Measurements from ENCODE around the gene FAXDC2. TPM values are rescaled to one million over a fixed set of nuclear protein-coding genes. Genes with fewer than 3 reads are reported as not detected.

The FAXDC2 gene
- total and polyA plus RNA-seq, 2 of the 8 experiments (the other 6 are each of a cell fraction or from before 2014, with no cell fraction given) = 3.7 to 5.9 TPM

DNA sequence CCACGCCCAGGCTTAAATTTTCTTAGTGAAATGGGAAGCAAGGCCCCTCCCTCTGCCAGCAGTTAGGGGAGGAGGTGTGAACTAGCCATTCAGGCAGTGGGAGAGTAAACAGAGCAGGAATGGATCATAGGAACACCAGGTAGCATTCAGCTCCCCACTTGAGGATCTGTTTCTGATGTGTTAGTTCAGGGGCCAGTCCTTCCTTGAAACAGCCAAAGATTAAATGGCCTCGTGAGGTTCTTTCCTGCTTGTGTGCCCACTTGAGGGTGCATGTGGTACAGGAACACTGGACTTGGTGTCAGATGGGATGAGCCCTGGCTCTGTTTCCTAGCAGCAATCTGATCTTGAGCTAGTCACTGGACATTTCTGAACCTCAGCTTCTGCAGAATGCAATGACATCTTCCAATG lies 21.2 kb downstream of the FAXDC2 start:
- Histone ChIP-seq H2BK120ac (replicated peaks; ENCODE audit: low read depth, low read length) (no peak overlapping the region), H2BK15ac (ENCODE audit: low read length) (no peak overlapping the region), H2BK12ac (ENCODE audit: low read depth, low read length) (no peak overlapping the region), H2BK20ac (ENCODE audit: low read length) (no peak overlapping the region), H3K4me2 (ENCODE audit: insufficient read depth in 1 of 2, low read depth in 2 of 2, low read length in 2 of 2) (no peak overlapping the region), H2BK5ac (ENCODE audit: low read depth, low read length) (no peak overlapping the region), H3K4me3 (ENCODE audit: extremely low read depth in 1 of 4, insufficient read depth in 2 of 4, low read depth in 3 of 4, low read length in 4 of 4) (no peak overlapping the region), H3K79me1 (ENCODE audit: low read depth, low read length) (no peaks in the 10 kb centered on the region), H4K20me1 (replicated peaks in 1 of 2; ENCODE audit: control insufficient read depth in 1 of 2, insufficient read depth in 2 of 2, low read length in 2 of 2) (peaks cover 0 to 3% of the 10 kb centered on the region in 2 experiments), H2AK5ac (ENCODE audit: low read depth, low read length) (no peak overlapping the region), H3K4ac (replicated peaks; ENCODE audit: insufficient read length, low read depth, low read length) (no peak overlapping the region), H3K23me2 (ENCODE audit: low read depth, low read length) (no peaks in the 10 kb centered on the region), H3K56ac (replicated peaks; ENCODE audit: insufficient read length, low read depth, low read length) (no peak overlapping the region), H4K5ac (ENCODE audit: insufficient read length, low read depth, low read length) (no peak overlapping the region), H2AFZ (ENCODE audit: low read length) (no peak overlapping the region), H3K9ac (replicated peaks in 1 of 4; ENCODE audit: extremely low read depth in 1 of 4, low read depth in 3 of 4, low read length in 3 of 4) (no peak overlapping the region), H3K27ac (ENCODE audit: low read depth, low read length) (no peak overlapping the region), H3K23ac (ENCODE audit: insufficient read length) (no peak overlapping the region), H3K18ac (ENCODE audit: extremely low read depth, low read length) (no peak overlapping the region), H3K36me3 (ENCODE audit: control insufficient read depth in 2 of 4, insufficient read depth in 4 of 4, low read length in 3 of 4) (peaks cover 0 to 17% (median 12%) of the 10 kb centered on the region in 4 experiments; a peak in 7 of 8 replicates), H4K91ac (replicated peaks; ENCODE audit: insufficient read length, low read length) (no peak overlapping the region), H3K4me1 (replicated peaks in 1 of 4; ENCODE audit: control insufficient read depth in 3 of 4, insufficient read depth in 4 of 4, low read length in 3 of 4) (no peaks in the 10 kb centered on the region), H3K27me3 (replicated peaks in 1 of 4; ENCODE audit: control insufficient read depth in 3 of 4, extremely low read depth in 1 of 4, insufficient read depth in 3 of 4, low read length in 3 of 4) (no peaks in the 10 kb centered on the region), H3K9me3 (ENCODE audit: insufficient read depth in 2 of 2, low read depth in 1 of 2, low read length in 1 of 2) (no peaks in the 10 kb centered on the region), H3K14ac (ENCODE audit: insufficient read length) (no peak overlapping the region), H3K79me2 (ENCODE audit: control insufficient read depth in 1 of 2, insufficient read depth in 2 of 2, low read length in 2 of 2) (no peaks in the 10 kb centered on the region), H4K8ac (ENCODE audit: extremely low read depth, insufficient read depth, low read length) (no peak overlapping the region)
- FAIRE-seq (no peak), DNase-seq (ENCODE audit: low read depth in 1 of 2, low spot score in 2 of 2) (no peak)
- ChIA-PET CTCF (ENCODE audit: partially characterized antibody) (interaction anchor here (1.1 kb wide), 3 partner anchors 9 to 179 kb away, joined by 3 to 6 read pairs (median 4); no protein-coding TSS in a partner anchor), POLR2A (ENCODE audit: partially characterized antibody) (interaction anchor here (0.6 to 2.8 kb wide), 3 partner anchors 10 to 650 kb away, joined by 5 to 7 read pairs (median 7); no protein-coding TSS in a partner anchor)
- 78% methylated on average over 2 of the region's 2 CpGs; no CpG with 5 or more reads in 1 of the 2 experiments for WGBS, 2 experiments (ENCODE audit: extremely low coverage in 1 of 2, insufficient coverage in 1 of 2, insufficient read length in 1 of 2, insufficient replicate concordance in 2 of 2, low coverage in 1 of 2, low lambda C conversion rate in 2 of 2, missing lambda C conversion rate in 1 of 2)
- TF ChIP-seq NRF1 (IDR thresholded peaks at IDR 0.05; ENCODE audit: low read depth, low read length) (no peak), CBX5 (IDR thresholded peaks at IDR 0.05; ENCODE audit: low read depth, low read length) (no peak), RNF2 (IDR thresholded peaks at IDR 0.05; ENCODE audit: borderline replicate concordance, low read depth, low read length, missing control alignments, poor library complexity, severe bottlenecking) (no peak), SIRT6 (IDR thresholded peaks at IDR 0.05; ENCODE audit: low read length) (no peak), KDM1A (IDR thresholded peaks at IDR 0.05; ENCODE audit: borderline replicate concordance, low read length) (no peak), GTF2F1 (IDR thresholded peaks at IDR 0.05; ENCODE audit: borderline replicate concordance, low read depth, low read length) (no peak), SIX5 (IDR thresholded peaks at IDR 0.05; ENCODE audit: low read depth, low read length) (no peak), SP1 (IDR thresholded peaks at IDR 0.05; ENCODE audit: low read depth, low read length) (no peak), RFX5 (IDR thresholded peaks at IDR 0.05; ENCODE audit: borderline replicate concordance, low read depth, low read length) (no peak)
- TF ChIP-seq, protein P1, sequence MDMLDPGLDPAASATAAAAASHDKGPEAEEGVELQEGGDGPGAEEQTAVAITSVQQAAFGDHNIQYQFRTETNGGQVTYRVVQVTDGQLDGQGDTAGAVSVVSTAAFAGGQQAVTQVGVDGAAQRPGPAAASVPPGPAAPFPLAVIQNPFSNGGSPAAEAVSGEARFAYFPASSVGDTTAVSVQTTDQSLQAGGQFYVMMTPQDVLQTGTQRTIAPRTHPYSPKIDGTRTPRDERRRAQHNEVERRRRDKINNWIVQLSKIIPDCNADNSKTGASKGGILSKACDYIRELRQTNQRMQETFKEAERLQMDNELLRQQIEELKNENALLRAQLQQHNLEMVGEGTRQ (IDR thresholded peaks at IDR 0.05; ENCODE audit: low read length) = no peak
- TF ChIP-seq, protein P2, sequence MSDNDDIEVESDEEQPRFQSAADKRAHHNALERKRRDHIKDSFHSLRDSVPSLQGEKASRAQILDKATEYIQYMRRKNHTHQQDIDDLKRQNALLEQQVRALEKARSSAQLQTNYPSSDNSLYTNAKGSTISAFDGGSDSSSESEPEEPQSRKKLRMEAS (IDR thresholded peaks at IDR 0.05) = no peak
